ENCODE results near the gene EIF1AX. TPM values are rescaled to one million over a fixed set of nuclear protein-coding genes. Genes with fewer than 3 reads are reported as not detected.
A peak's percentile ranks its signal among the peaks of the same experiment; 100 is the strongest.

The EIF1AX gene
- polyA plus RNA-seq, 3 donors = 18.4 to 62.7 (median 58.5) TPM

DNA sequence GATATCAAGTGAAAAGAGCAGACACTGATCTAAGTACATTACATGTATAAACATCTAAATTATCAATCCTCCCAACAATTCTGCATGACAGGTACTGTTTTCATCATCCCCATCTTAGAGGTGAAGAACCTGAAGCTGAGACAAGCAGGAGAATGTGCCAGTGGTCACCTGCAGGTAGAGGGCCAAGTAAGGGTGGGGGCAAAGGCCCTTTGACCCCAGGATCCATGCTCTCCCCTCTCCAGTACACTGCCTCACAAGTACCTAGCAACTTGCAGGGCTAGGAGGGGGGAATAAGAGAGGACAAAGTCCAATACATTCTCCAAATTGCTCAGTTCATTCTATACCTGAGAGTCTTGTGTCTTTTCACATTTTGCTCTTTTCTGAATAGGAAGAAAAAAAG is 16.7 kb downstream of the EIF1AX start:
- Histone ChIP-seq H4K20me1 (ENCODE audit: insufficient read depth, low read length) (peaks cover 13% of the 10 kb centered on the region), H3K79me2 (ENCODE audit: insufficient read depth, low read length) (no peaks in the 10 kb centered on the region), H3K36me3 (replicated peaks in 1 of 2; ENCODE audit: control insufficient read depth in 1 of 2, insufficient read depth in 2 of 2, low read length in 2 of 2) (peaks cover 11 to 39% of the 10 kb centered on the region in 2 donors), H3K4me1 (ENCODE audit: control insufficient read depth in 1 of 2, insufficient read depth in 2 of 2, low read length in 2 of 2) (no peaks in the 10 kb centered on the region), H2AFZ (ENCODE audit: insufficient read depth, low read depth, low read length, poor library complexity, severe bottlenecking) (no peak overlapping the region), H3K4me3 (replicated peaks in 1 of 3; ENCODE audit: low read depth in 2 of 3, low read length in 3 of 3) (no peak overlapping the region), H3K4me2 (replicated peaks; ENCODE audit: extremely low read depth, low read length, poor library complexity, severe bottlenecking) (no peak overlapping the region), H3K27ac (ENCODE audit: low read depth in 1 of 2, low read length in 2 of 2) (no peak overlapping the region), H3K9ac (ENCODE audit: insufficient read depth, low read length, poor library complexity, severe bottlenecking) (no peak overlapping the region), H3K27me3 (ENCODE audit: control insufficient read depth in 2 of 2, insufficient read depth in 2 of 2, low read length in 2 of 2) (no peaks in the 10 kb centered on the region), H3K9me3 (replicated peaks in 1 of 2; ENCODE audit: control insufficient read depth in 1 of 2, insufficient read depth in 1 of 2, low read length in 2 of 2) (no peaks in the 10 kb centered on the region)
- no peaks in the 10 kb centered on the region for H3K9me3 Mint-ChIP-seq
- no peak overlapping the region for H3K4me3 Mint-ChIP-seq
- TF ChIP-seq, protein P1, sequence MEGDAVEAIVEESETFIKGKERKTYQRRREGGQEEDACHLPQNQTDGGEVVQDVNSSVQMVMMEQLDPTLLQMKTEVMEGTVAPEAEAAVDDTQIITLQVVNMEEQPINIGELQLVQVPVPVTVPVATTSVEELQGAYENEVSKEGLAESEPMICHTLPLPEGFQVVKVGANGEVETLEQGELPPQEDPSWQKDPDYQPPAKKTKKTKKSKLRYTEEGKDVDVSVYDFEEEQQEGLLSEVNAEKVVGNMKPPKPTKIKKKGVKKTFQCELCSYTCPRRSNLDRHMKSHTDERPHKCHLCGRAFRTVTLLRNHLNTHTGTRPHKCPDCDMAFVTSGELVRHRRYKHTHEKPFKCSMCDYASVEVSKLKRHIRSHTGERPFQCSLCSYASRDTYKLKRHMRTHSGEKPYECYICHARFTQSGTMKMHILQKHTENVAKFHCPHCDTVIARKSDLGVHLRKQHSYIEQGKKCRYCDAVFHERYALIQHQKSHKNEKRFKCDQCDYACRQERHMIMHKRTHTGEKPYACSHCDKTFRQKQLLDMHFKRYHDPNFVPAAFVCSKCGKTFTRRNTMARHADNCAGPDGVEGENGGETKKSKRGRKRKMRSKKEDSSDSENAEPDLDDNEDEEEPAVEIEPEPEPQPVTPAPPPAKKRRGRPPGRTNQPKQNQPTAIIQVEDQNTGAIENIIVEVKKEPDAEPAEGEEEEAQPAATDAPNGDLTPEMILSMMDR (IDR thresholded peaks at IDR 0.05) = no peak
- H3K27me3 Mint-ChIP-seq (ENCODE audit: low read depth in 3 of 3) = peaks cover 0 to 4% (median 1%) of the 10 kb centered on the region in 3 donors
- intact Hi-C loops (cut with micrococcal nuclease) = no loop called here
- H3K36me3 Mint-ChIP-seq = peaks cover 8 to 37% of the 10 kb centered on the region in 2 donors
- H3K27ac Mint-ChIP-seq = no peak overlapping the region
- no peaks in the 10 kb centered on the region for H3K4me1 Mint-ChIP-seq
- DNase-seq = no peak

DNA sequence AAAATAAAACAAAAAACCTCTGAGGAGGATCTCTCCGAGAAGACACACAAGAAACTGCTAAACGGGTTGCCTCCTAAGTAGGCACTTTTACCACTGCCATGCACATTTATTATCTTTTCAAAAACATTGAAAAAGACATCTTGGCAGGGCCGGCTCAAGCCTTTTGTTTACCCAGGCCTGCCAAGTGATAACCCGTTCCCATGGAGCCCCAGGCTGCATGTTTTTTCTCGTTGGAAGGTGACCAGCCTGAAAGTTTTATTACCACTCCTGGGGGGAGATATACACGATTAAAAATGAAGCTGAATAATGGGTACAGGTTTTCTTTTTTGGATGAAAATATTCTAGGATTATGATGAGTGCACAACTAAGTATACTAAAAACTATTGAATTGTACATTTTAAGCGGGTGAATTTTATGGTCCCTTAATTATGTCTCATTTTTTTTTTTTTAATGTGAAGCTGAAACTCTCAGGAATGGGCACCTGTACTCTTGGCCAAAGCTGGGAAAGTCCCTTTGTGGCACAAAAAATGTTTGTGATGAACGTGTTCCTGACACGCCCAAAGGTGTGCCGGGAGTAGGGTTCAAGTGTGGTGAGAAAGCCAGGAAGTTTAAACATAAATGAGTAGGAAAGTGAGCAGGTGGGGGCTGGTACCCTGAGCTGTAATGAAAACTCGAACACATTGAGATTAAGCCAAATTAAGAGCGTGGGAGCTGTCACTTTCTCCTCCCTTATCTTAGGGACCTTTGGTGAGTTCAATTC is 23.4 kb downstream of the EIF1AX start:
- Histone ChIP-seq H3K9ac (ENCODE audit: insufficient read depth, low read length, poor library complexity, severe bottlenecking) (no peak overlapping the region), H3K36me3 (replicated peaks in 1 of 2; ENCODE audit: control insufficient read depth in 1 of 2, insufficient read depth in 2 of 2, low read length in 2 of 2) (no peaks in the 10 kb centered on the region), H3K27ac (ENCODE audit: low read depth in 1 of 2, low read length in 2 of 2) (no peak overlapping the region), H3K9me3 (replicated peaks in 1 of 2; ENCODE audit: control insufficient read depth in 1 of 2, insufficient read depth in 1 of 2, low read length in 2 of 2) (peaks cover 0 to 14% of the 10 kb centered on the region in 2 donors), H3K79me2 (ENCODE audit: insufficient read depth, low read length) (no peaks in the 10 kb centered on the region), H4K20me1 (ENCODE audit: insufficient read depth, low read length) (no peaks in the 10 kb centered on the region), H3K4me2 (replicated peaks; ENCODE audit: extremely low read depth, low read length, poor library complexity, severe bottlenecking) (no peak overlapping the region), H3K4me3 (replicated peaks in 1 of 3; ENCODE audit: low read depth in 2 of 3, low read length in 3 of 3) (no peak overlapping the region), H3K27me3 (ENCODE audit: control insufficient read depth in 2 of 2, insufficient read depth in 2 of 2, low read length in 2 of 2) (peaks cover 32 to 44% of the 10 kb centered on the region in 2 donors), H2AFZ (ENCODE audit: insufficient read depth, low read depth, low read length, poor library complexity, severe bottlenecking) (no peak overlapping the region), H3K4me1 (ENCODE audit: control insufficient read depth in 1 of 2, insufficient read depth in 2 of 2, low read length in 2 of 2) (peaks cover 6 to 11% of the 10 kb centered on the region in 2 donors)
- Mint-ChIP-seq H3K36me3 (peaks cover 0 to 4% of the 10 kb centered on the region in 2 donors), H3K27me3 (ENCODE audit: low read depth in 3 of 3) (peaks cover 23 to 53% (median 45%) of the 10 kb centered on the region in 3 donors), H3K27ac (peak overlapping the region in 1 of 7 donors; percentile 20), H3K4me1 (peaks cover 12% of the 10 kb centered on the region), H3K9me3 (peaks cover 0 to 15% (median 9%) of the 10 kb centered on the region in 7 donors), H3K4me3 (no peak overlapping the region)
- no peak for DNase-seq
- TF ChIP-seq, protein P1 (IDR thresholded peaks at IDR 0.05) = no peak
- intact Hi-C loops (cut with micrococcal nuclease) = no loop called here
- 94% methylated on average over 3 of the region's 12 CpGs for WGBS (ENCODE audit: insufficient coverage)
